Measurements from ENCODE around the gene SLIT1. TPM values are rescaled to one million over a fixed set of nuclear protein-coding genes. Genes with fewer than 3 reads are reported as not detected.

Gene SLIT1
- total RNA-seq, 4 donors from 2014 or later, result 0.10 to 0.13 TPM; not detected in 2

DNA sequence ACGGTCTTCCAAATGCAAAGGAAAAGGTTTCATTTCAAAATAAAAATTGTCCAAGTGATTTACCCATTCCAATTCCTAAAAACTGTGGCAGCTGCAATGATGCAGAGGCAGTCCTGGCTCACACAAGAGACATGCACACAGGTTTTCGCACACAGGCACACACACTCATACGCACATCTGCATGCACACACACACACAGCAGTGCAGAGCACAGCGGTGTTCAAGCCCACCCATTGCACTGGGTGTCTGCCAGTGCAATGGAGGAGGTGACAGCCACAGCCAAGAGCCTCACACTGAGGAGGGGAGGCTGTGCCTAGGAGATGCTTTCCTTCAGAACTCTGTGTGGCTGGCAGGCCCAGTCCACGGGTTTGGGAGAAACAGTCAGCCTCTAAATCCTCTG, 123.7 kb downstream of the SLIT1 start:
- H3K4me1 ChIP-seq, result peaks cover 6 to 17% of the 10 kb centered on the region in 2 donors
- no peak overlapping the region for H3K4me3 ChIP-seq
- ATAC-seq (no peak), DNase-seq (no peak)
- no peaks in the 10 kb centered on the region for H3K27me3 ChIP-seq
- H3K27ac ChIP-seq, result no peak overlapping the region
- in situ Hi-C loops (cut with MboI; ENCODE audit: low sequenced_read_pairs in 4 of 4), result no loop called here
- TF ChIP-seq, protein P1, sequence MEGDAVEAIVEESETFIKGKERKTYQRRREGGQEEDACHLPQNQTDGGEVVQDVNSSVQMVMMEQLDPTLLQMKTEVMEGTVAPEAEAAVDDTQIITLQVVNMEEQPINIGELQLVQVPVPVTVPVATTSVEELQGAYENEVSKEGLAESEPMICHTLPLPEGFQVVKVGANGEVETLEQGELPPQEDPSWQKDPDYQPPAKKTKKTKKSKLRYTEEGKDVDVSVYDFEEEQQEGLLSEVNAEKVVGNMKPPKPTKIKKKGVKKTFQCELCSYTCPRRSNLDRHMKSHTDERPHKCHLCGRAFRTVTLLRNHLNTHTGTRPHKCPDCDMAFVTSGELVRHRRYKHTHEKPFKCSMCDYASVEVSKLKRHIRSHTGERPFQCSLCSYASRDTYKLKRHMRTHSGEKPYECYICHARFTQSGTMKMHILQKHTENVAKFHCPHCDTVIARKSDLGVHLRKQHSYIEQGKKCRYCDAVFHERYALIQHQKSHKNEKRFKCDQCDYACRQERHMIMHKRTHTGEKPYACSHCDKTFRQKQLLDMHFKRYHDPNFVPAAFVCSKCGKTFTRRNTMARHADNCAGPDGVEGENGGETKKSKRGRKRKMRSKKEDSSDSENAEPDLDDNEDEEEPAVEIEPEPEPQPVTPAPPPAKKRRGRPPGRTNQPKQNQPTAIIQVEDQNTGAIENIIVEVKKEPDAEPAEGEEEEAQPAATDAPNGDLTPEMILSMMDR (IDR thresholded peaks at IDR 0.05 in 4 of 5, conservative IDR thresholded peaks at IDR 0.05 in 1 of 5), result no peak
- no peak for TF ChIP-seq POLR2A (IDR thresholded peaks at IDR 0.05)
- no peaks in the 10 kb centered on the region for H3K36me3 ChIP-seq
- intact Hi-C loops (cut with DNase I; ENCODE audit: low total_unique reads), result no loop called here
- no peaks in the 10 kb centered on the region for H3K9me3 ChIP-seq

DNA sequence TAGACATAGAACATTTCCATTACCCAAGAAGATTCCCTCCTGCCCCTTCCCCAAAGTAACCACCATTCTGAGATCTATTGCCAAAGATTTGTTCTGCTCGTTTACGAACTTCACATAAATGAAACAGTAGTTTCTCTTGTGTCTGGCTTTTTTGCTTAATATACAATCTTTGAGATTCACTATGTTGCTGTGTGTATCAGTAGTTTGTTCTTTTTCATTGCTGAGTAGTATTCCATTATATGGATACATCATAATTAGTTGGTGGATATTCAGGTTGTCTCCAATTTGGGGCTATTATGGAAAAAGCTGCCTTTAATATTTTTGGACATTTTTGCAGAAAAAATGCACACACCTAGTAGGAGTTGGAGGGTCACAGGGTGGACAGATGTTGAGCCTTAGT, 124.3 kb downstream of the SLIT1 start:
- TF ChIP-seq POLR2A (IDR thresholded peaks at IDR 0.05), result no peak
- TF ChIP-seq, protein P1 (IDR thresholded peaks at IDR 0.05 in 4 of 5, conservative IDR thresholded peaks at IDR 0.05 in 1 of 5), result no peak
- DNase-seq, result no peak
- no peak for ATAC-seq
- in situ Hi-C loops (cut with MboI; ENCODE audit: low sequenced_read_pairs in 4 of 4), result no loop called here
- no peaks in the 10 kb centered on the region for H3K9me3 ChIP-seq
- H3K4me1 ChIP-seq, result peaks cover 0 to 11% of the 10 kb centered on the region in 2 donors
- no peaks in the 10 kb centered on the region for H3K36me3 ChIP-seq
- intact Hi-C loops (cut with DNase I; ENCODE audit: low total_unique reads), result no loop called here
- no peak overlapping the region for H3K4me3 ChIP-seq
- H3K27me3 ChIP-seq, result no peaks in the 10 kb centered on the region
- no peak overlapping the region for H3K27ac ChIP-seq

DNA sequence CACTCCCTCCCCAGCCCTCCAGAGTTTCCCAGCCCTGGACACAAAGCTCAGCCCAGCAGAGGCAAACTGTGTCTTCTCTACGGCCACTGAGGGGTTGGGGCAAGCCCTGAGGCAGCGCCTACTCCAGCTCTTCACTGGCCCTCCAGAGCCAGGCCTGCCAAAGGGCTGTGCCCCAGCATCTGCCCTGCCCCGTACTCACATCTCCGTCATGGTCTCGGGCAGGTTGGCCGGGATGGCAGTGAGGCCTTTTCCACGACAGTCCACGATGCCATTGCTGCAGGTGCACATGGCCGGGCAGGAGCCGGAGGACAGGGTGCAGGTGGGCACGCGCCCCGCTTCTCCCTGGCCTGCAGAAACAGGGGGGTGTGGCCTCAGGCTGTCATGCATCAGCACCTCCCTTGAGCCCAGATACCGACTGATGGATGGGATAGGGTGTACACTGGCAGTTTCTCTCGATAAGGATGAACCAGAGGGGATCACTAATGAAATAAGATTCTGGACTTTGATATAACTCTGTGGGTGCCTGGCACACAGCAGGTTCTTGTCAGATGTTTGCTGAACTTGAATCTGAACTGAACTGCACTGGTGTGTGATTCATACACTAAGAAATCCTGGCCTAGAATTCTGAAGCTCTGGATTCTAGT, 125.2 kb downstream of the SLIT1 start:
- DNase-seq, result no peak
- no peak overlapping the region for H3K4me3 ChIP-seq
- H3K9me3 ChIP-seq, result no peaks in the 10 kb centered on the region
- in situ Hi-C loops (cut with MboI; ENCODE audit: low sequenced_read_pairs in 4 of 4), result no loop called here
- no peaks in the 10 kb centered on the region for H3K27me3 ChIP-seq
- peaks cover 0 to 11% of the 10 kb centered on the region in 2 donors for H3K4me1 ChIP-seq
- H3K36me3 ChIP-seq, result no peaks in the 10 kb centered on the region
- intact Hi-C loops (cut with DNase I; ENCODE audit: low total_unique reads), result no loop called here
- no peak overlapping the region for H3K27ac ChIP-seq
- ATAC-seq, result no peak
- TF ChIP-seq, protein P1 (IDR thresholded peaks at IDR 0.05 in 4 of 5, conservative IDR thresholded peaks at IDR 0.05 in 1 of 5), result no peak
- no peak for TF ChIP-seq POLR2A (IDR thresholded peaks at IDR 0.05)

DNA sequence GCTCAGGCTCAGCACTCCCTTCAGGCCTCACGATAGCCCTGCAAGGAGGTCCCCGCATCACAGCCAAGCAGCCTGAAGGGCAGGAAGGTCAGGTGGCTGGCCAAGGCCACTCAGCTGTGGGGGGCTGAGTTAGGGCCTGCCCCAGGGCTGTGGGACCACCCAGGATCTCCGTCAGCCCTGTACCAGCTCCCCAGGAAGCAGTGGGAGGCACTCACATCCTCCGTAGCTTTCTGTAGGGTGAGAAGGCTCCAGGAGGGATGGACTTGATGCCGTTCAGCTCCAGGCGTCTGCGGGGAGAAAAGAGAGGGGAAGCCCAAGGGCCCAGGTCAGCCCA, 125.9 kb downstream of the SLIT1 start:
- H3K36me3 ChIP-seq, result no peaks in the 10 kb centered on the region
- no peak overlapping the region for H3K27ac ChIP-seq
- in situ Hi-C loops (cut with MboI; ENCODE audit: low sequenced_read_pairs in 4 of 4), result no loop called here
- H3K9me3 ChIP-seq, result no peaks in the 10 kb centered on the region
- no peaks in the 10 kb centered on the region for H3K27me3 ChIP-seq
- peaks cover 0 to 11% of the 10 kb centered on the region in 2 donors for H3K4me1 ChIP-seq
- no peak overlapping the region for H3K4me3 ChIP-seq
- DNase-seq (no peak), ATAC-seq (no peak)
- TF ChIP-seq POLR2A (IDR thresholded peaks at IDR 0.05), result no peak
- TF ChIP-seq, protein P1 (IDR thresholded peaks at IDR 0.05 in 4 of 5, conservative IDR thresholded peaks at IDR 0.05 in 1 of 5), result no peak
- intact Hi-C loops (cut with DNase I; ENCODE audit: low total_unique reads), result no loop called here
